Metanephros (tissue), 1 donor: ENCODE results near the gene KCNK10. TPM values are rescaled to one million over a fixed set of nuclear protein-coding genes. Genes with fewer than 3 reads are reported as not detected.

Experiments used
- total RNA-seq: library from RNA; depleted of rRNA; stranded (reverse); fragments of >200 nt; gene quantifications from one replicate; pipeline ENCODE4 v1.2.3, GENCODE V29; 2014

Gene KCNK10, protein sequence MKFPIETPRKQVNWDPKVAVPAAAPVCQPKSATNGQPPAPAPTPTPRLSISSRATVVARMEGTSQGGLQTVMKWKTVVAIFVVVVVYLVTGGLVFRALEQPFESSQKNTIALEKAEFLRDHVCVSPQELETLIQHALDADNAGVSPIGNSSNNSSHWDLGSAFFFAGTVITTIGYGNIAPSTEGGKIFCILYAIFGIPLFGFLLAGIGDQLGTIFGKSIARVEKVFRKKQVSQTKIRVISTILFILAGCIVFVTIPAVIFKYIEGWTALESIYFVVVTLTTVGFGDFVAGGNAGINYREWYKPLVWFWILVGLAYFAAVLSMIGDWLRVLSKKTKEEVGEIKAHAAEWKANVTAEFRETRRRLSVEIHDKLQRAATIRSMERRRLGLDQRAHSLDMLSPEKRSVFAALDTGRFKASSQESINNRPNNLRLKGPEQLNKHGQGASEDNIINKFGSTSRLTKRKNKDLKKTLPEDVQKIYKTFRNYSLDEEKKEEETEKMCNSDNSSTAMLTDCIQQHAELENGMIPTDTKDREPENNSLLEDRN
- 0.12 TPM for total RNA-seq

DNA sequence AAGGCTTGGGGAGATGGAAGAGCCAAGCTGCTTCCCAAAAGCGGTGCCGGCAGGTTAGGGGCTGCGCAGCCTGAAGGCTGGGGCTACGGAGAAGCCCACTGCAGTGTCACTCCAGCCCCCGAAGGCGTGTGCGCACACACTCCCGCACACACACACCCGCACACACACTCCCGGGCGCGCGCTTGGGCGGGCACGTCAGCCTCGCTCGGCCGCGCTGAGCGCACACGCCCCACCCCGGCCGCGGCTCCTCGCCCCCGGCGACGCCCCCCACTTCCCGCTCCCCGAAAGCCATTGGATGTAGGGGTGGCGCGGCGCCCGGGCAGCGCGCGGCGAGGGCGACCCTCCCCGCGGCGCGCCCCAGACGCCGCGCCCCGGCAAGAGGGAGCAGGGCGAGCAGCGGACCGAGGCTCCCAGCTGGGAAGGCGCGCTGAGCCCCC lies at the start of gene KCNK10:
Gene KCNK10 (minus strand): TSS at position 184 of the 437 bp plus-strand sequence. CDS start 471 bp downstream, outside the sequence.

Other genes with a start within 250 kb of the KCNK10 start
- gene SPATA7, start 62.4 kb upstream of the KCNK10 start, total RNA-seq: 25.7 TPM
- gene PTPN21, start 231.7 kb upstream of the KCNK10 start, total RNA-seq: 42.0 TPM
- gene ZC3H14, start 239.8 kb upstream of the KCNK10 start, total RNA-seq: 66.9 TPM